Glutamatergic neuron (in vitro differentiated cells): ENCODE measurements around the gene RNF123. TPM values are rescaled to one million over a fixed set of nuclear protein-coding genes. Genes with fewer than 3 reads are reported as not detected.
A peak's percentile ranks its signal among the peaks of the same experiment; 100 is the strongest.

ENCODE experiments used
- DNase-seq: peaks from one replicate; pipeline ENCODE4 v3.0.0; 2022
- H3K27ac Mint-ChIP-seq: one replicate; pipeline ENCODE4 v1.8.0; 2020; ENCODE audit warnings: mild to moderate bottlenecking, mixed read lengths, inconsistent platforms; ENCODE audit not compliant: unreplicated experiment
- H3K27me3 Mint-ChIP-seq: one replicate; pipeline ENCODE4 v1.8.0; 2020; ENCODE audit warnings: mild to moderate bottlenecking, moderate library complexity, mixed read lengths, inconsistent platforms; ENCODE audit not compliant: unreplicated experiment
- H3K36me3 Mint-ChIP-seq: one replicate; pipeline ENCODE4 v1.8.0; 2020; ENCODE audit warnings: mild to moderate bottlenecking, mixed read lengths, inconsistent platforms; ENCODE audit not compliant: unreplicated experiment
- H3K4me1 Mint-ChIP-seq: one replicate; pipeline ENCODE4 v1.8.0; 2020; ENCODE audit warnings: mild to moderate bottlenecking, low read depth, mixed read lengths, inconsistent platforms; ENCODE audit not compliant: unreplicated experiment
- H3K4me3 Mint-ChIP-seq: one replicate; pipeline ENCODE4 v1.8.0; 2020; ENCODE audit warnings: mild to moderate bottlenecking, mixed read lengths, inconsistent platforms; ENCODE audit not compliant: unreplicated experiment
- H3K9me3 Mint-ChIP-seq: one replicate; pipeline ENCODE4 v1.8.0; 2020; ENCODE audit warnings: mild to moderate bottlenecking, moderate library complexity, mixed read lengths, inconsistent platforms; ENCODE audit not compliant: unreplicated experiment
- total RNA-seq: library from RNA; stranded (reverse); fragmentation: NEBNext Ultra II Directional; extraction: Animal tissue kit (Norgen Biotek cat#: 25700); gene quantifications from one replicate; pipeline ENCODE4 v1.2.1, GENCODE V29; 2021; ENCODE audit not compliant: unreplicated experiment
- TF ChIP-seq, protein P1 (sequence below): fragments of 200-600 bp; sonication (generic); IDR thresholded peaks from one replicate; pipeline ENCODE4 v1.5.0; 2021; ENCODE audit not compliant: partially characterized antibody, unreplicated experiment

Gene RNF123
- total RNA-seq, 1 donor from 2014 or later, result 56.6 TPM

DNA sequence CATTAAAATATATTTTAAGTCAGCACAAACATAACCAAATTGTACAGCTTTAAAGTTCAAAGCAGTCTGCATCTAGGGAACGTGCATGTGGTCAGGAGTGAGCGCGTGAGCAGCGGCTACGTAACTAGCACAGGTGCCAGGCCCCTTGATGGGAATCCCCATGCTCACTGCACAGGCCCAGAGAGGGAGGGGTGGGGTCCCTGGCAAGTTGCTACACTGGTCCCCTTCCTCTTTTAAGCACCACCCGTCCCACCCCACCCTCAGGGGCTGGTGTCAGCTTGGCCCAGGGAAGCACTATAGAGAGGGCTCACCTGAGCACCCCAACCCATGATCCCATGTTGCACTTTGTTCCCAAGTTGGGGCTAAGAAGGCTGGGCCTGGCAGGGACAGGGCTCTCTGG is 35.2 kb downstream of the RNF123 start:
- peaks cover 12% of the 10 kb centered on the region for H3K9me3 Mint-ChIP-seq
- DNase-seq, result no peak
- H3K36me3 Mint-ChIP-seq, result no peaks in the 10 kb centered on the region
- H3K27me3 Mint-ChIP-seq, result peaks cover 13% of the 10 kb centered on the region
- H3K4me1 Mint-ChIP-seq, result peaks cover 3% of the 10 kb centered on the region
- peak overlapping the region; percentile 87 for H3K27ac Mint-ChIP-seq
- peak overlapping the region; percentile 94 for H3K4me3 Mint-ChIP-seq
- TF ChIP-seq, protein P1, sequence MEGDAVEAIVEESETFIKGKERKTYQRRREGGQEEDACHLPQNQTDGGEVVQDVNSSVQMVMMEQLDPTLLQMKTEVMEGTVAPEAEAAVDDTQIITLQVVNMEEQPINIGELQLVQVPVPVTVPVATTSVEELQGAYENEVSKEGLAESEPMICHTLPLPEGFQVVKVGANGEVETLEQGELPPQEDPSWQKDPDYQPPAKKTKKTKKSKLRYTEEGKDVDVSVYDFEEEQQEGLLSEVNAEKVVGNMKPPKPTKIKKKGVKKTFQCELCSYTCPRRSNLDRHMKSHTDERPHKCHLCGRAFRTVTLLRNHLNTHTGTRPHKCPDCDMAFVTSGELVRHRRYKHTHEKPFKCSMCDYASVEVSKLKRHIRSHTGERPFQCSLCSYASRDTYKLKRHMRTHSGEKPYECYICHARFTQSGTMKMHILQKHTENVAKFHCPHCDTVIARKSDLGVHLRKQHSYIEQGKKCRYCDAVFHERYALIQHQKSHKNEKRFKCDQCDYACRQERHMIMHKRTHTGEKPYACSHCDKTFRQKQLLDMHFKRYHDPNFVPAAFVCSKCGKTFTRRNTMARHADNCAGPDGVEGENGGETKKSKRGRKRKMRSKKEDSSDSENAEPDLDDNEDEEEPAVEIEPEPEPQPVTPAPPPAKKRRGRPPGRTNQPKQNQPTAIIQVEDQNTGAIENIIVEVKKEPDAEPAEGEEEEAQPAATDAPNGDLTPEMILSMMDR, result no peak

- TF ChIP-seq, protein P1, result no peak
- Mint-ChIP-seq H3K27me3 (no peaks in the 10 kb centered on the region), H3K27ac (no peak overlapping the region)
Measured at GRCh38 chr3:49725906-49726681, 36.7 kb downstream of the RNF123 start.

DNA sequence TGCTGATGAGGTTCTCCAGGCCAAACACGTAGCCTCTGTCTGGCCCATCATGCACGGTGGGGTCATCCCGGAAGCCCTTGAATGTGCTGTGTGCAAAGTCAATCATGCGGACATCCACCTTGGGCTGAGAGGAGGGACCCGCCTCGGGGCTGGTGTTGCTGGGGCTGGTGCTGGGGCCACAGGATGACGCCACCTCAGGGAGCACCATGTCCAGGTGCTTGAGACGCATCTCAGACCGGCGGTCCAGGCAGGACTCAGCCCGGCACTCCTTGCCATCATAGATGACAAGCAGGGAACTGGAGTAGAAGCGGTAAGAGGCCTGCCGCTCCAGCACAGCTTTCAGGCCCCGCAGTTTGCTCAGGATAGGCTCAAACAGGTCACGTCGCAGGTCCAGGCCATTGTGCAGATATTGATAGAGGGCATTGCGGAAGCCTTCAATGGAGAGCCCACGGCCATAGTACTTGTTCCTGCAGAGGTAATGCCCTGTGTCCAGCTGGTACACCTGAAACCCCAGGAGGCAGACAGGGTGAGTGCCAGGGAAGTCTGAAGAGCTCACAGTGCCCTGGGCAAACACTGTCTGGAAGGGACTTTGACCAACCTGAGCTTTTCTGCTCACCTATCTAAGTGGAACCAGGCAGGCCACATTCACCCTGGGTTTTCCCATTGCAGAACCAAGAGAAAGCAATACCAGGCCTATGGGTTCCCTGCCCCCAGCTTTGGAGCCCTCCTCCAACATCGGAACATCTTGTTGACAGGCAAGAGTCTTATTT is 38.0 kb downstream of the RNF123 start:
- H3K9me3 Mint-ChIP-seq, result peaks cover 3% of the 10 kb centered on the region
- DNase-seq, result no peak
- H3K4me3 Mint-ChIP-seq, result no peak overlapping the region
- no peaks in the 10 kb centered on the region for H3K4me1 Mint-ChIP-seq
- no peak overlapping the region for H3K27ac Mint-ChIP-seq
- no peaks in the 10 kb centered on the region for H3K27me3 Mint-ChIP-seq
- TF ChIP-seq, protein P1, result no peak
- H3K36me3 Mint-ChIP-seq, result no peaks in the 10 kb centered on the region

More at GRCh38 chr3:49725906-49726681, 36.7 kb downstream of the RNF123 start:
- Mint-ChIP-seq H3K4me1 (no peaks in the 10 kb centered on the region), H3K4me3 (no peak overlapping the region), H3K36me3 (no peaks in the 10 kb centered on the region), H3K9me3 (peaks cover 5% of the 10 kb centered on the region)
- no peak for DNase-seq

GRCh38 chr3:49727924-49728361 is 38.6 kb downstream of the RNF123 start:
- no peak for DNase-seq
- no peaks in the 10 kb centered on the region for H3K4me1 Mint-ChIP-seq
- no peak overlapping the region for H3K4me3 Mint-ChIP-seq
- H3K9me3 Mint-ChIP-seq, result peaks cover 3% of the 10 kb centered on the region
- H3K27me3 Mint-ChIP-seq, result no peaks in the 10 kb centered on the region
- TF ChIP-seq, protein P1, result no peak
- no peak overlapping the region for H3K27ac Mint-ChIP-seq
- H3K36me3 Mint-ChIP-seq, result no peaks in the 10 kb centered on the region
